Activated CD8-positive, alpha-beta T cell treated with anti-CD3 and anti-CD28 coated beads for 36 hours (primary cell): ENCODE data around the gene PRDM16. TPM values are rescaled to one million over a fixed set of nuclear protein-coding genes. Genes with fewer than 3 reads are reported as not detected.

Experiments
- ATAC-seq: fragments of 200-7000 bp; cut with Tn5 transposase; one replicate; pipeline ENCODE4 v1.10.0; 2021; ENCODE audit warnings: mild to moderate bottlenecking, moderate library complexity
- CTCF ChIA-PET: fragments of 350-600 bp; sonication (Branson Sonifier 250); formaldehyde crosslinking; loops from one replicate; lab custom pipeline; 2021; ENCODE audit warnings: antibody characterized with exemption; lab: Charles Lee
- POLR2A ChIA-PET: fragments of 350-600 bp; sonication (Branson Sonifier 250); formaldehyde crosslinking; loops from one replicate; lab custom pipeline; 2021; ENCODE audit warnings: antibody characterized with exemption; lab: Charles Lee
- DNase-seq: peaks from one replicate; pipeline ENCODE4 v3.0.0-alpha.2; 2020
- H3K27ac Mint-ChIP-seq: one replicate; pipeline ENCODE4 v1.8.0; 2021; ENCODE audit warnings: mild to moderate bottlenecking, mixed read lengths
- H3K27me3 Mint-ChIP-seq: one replicate; pipeline ENCODE4 v1.8.0; 2021; ENCODE audit warnings: mixed read lengths
- H3K36me3 Mint-ChIP-seq: one replicate; pipeline ENCODE4 v1.8.0; 2021; ENCODE audit warnings: low read depth, mixed read lengths
- H3K4me1 Mint-ChIP-seq: one replicate; pipeline ENCODE4 v1.8.0; 2021; ENCODE audit warnings: low read depth, mixed read lengths
- H3K4me3 Mint-ChIP-seq: one replicate; pipeline ENCODE4 v1.8.0; 2021; ENCODE audit warnings: mild to moderate bottlenecking, moderate library complexity, mixed read lengths
- H3K9me3 Mint-ChIP-seq: one replicate; pipeline ENCODE4 v1.8.0; 2021; ENCODE audit warnings: mixed read lengths
- intact Hi-C: fragments of 100-400 bp; cut with micrococcal nuclease; formaldehyde crosslinking; loops from one replicate; pipeline ENCODE4 v1.10.0; 2022
- total RNA-seq, 2 experiments: library from RNA; stranded (reverse); gene quantifications; one replicate each; pipeline ENCODE4 v1.2.3, GENCODE V29; 2021
- TF ChIP-seq, protein P1 (sequence below): fragments of 200-600 bp; IDR thresholded peaks from one replicate; pipeline ENCODE4 v1.8.0; 2022; ENCODE audit warnings: antibody characterized with exemption, mild to moderate bottlenecking

Gene PRDM16
- total RNA-seq, 2 experiments from 2014 or later: 0.29 to 0.49 TPM

DNA sequence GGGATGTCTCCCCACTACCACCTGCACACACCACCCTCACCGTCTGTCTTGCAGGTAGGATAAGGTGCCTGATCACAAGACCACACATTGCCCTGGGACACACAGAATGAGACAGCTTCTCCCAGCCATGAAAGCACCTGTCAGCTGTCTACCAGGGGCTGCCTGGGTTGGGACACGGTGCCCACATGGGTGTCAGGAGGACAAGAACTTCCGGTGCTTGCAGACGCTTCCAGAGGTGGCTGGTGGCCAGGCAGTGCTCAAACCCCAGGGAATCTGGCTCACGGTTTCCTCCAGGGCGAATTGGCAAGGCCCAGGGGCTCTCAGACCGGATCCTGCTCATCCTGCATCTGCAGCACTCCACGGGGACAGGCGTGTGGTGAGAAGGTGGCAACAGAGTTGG lies 202.9 kb downstream of the PRDM16 start:
- H3K9me3 Mint-ChIP-seq: no peaks in the 10 kb centered on the region
- no peaks in the 10 kb centered on the region for H3K27me3 Mint-ChIP-seq
- DNase-seq (no peak), ATAC-seq (no peak)
- no peaks in the 10 kb centered on the region for H3K4me1 Mint-ChIP-seq
- no peaks in the 10 kb centered on the region for H3K36me3 Mint-ChIP-seq
- no peak overlapping the region for H3K27ac Mint-ChIP-seq
- CTCF ChIA-PET: no interaction called here
- TF ChIP-seq, protein P1, sequence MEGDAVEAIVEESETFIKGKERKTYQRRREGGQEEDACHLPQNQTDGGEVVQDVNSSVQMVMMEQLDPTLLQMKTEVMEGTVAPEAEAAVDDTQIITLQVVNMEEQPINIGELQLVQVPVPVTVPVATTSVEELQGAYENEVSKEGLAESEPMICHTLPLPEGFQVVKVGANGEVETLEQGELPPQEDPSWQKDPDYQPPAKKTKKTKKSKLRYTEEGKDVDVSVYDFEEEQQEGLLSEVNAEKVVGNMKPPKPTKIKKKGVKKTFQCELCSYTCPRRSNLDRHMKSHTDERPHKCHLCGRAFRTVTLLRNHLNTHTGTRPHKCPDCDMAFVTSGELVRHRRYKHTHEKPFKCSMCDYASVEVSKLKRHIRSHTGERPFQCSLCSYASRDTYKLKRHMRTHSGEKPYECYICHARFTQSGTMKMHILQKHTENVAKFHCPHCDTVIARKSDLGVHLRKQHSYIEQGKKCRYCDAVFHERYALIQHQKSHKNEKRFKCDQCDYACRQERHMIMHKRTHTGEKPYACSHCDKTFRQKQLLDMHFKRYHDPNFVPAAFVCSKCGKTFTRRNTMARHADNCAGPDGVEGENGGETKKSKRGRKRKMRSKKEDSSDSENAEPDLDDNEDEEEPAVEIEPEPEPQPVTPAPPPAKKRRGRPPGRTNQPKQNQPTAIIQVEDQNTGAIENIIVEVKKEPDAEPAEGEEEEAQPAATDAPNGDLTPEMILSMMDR: no peak
- no peak overlapping the region for H3K4me3 Mint-ChIP-seq
- intact Hi-C loops: no loop called here
- POLR2A ChIA-PET: no interaction called here

DNA sequence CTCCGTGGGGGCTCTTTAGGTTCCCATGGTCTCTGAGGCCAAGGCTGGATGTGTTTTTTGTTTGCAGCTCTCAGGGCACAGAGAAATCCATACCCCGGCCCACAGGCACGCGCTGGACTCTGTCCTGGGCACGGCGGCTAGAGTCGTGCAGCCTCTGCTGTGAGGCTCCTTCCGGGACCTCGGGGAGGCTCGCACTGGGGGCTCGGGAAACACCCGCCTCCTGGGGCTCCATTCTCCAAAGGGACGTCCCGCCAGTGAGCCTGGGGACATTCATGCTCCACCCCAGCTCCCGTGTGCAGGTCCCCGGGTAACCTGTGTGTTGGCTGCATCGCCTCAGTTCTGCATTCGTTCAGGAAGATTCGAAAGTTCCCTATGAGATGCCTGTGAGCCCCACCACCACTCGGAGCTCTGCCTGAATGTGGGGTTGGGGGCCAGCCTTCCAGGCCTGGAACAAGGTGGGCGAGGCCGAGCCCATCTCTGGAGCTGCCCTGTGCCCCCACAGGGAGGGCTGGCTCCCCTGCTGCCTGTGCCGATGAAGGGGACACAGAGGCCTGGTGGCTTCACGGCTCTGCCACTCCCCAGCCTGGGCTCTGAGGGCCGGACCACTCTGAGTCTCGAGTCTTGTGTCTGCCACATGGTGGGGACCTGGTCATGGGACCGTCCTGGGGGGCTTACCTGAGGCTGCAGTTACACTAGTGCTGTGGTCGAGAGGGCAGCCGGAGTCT lies 203.5 kb downstream of the PRDM16 start:
- DNase-seq (no peak), ATAC-seq (no peak)
- H3K4me1 Mint-ChIP-seq: no peaks in the 10 kb centered on the region
- ChIA-PET CTCF (no interaction called here), POLR2A (no interaction called here)
- H3K4me3 Mint-ChIP-seq: no peak overlapping the region
- TF ChIP-seq, protein P1: no peak
- H3K27me3 Mint-ChIP-seq: no peaks in the 10 kb centered on the region
- no peak overlapping the region for H3K27ac Mint-ChIP-seq
- no peaks in the 10 kb centered on the region for H3K36me3 Mint-ChIP-seq
- H3K9me3 Mint-ChIP-seq: no peaks in the 10 kb centered on the region
- intact Hi-C loops: no loop called here

DNA sequence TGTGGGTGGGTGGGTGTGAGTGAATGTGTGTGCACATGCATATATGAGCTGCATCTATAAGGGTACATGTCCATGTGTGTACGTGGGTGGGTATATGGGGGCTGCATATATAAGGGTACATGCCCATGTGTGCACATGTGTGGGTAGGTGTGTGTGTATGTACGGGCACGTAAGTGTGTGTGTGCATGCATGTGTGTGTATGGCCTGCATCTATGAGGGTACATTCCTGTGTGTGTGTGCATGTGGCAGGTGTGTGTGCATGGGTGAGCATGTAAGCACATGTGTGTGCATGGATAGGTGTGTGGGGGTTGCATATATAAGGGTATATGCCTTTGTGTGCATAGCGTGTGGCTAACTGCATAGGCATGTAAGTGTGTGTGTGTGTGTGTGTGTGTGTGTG lies 204.4 kb downstream of the PRDM16 start:
- DNase-seq (no peak), ATAC-seq (no peak)
- ChIA-PET POLR2A (no interaction called here), CTCF (no interaction called here)
- Mint-ChIP-seq H3K9me3 (no peaks in the 10 kb centered on the region), H3K4me1 (no peaks in the 10 kb centered on the region), H3K4me3 (no peak overlapping the region), H3K27ac (no peak overlapping the region), H3K27me3 (no peaks in the 10 kb centered on the region), H3K36me3 (no peaks in the 10 kb centered on the region)
- TF ChIP-seq, protein P1: no peak
- intact Hi-C loops: no loop called here

DNA sequence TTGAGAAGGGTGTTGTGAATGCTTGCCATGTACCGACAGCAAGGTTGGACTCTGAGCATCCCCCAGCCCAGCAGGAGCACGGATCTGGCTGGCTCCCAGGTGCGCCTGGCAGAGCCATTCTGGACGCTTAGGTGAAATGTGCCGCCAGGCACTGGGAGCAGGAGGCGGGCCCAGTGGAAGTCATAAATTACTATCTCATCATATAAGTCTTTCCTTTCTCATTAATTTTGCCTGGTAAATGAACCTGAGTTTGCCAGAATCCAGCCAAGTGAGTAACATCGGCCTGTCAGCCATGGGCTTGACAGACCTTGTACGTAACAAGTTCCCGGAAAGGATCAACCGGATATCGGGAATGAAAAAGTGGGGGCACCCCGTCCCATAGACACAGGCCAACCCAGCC lies 206.0 kb downstream of the PRDM16 start:
- ATAC-seq (no peak), DNase-seq (no peak)
- H3K36me3 Mint-ChIP-seq: no peaks in the 10 kb centered on the region
- intact Hi-C loops: no loop called here
- no peak overlapping the region for H3K27ac Mint-ChIP-seq
- no peaks in the 10 kb centered on the region for H3K27me3 Mint-ChIP-seq
- ChIA-PET POLR2A (no interaction called here), CTCF (no interaction called here)
- H3K4me3 Mint-ChIP-seq: no peak overlapping the region
- no peaks in the 10 kb centered on the region for H3K9me3 Mint-ChIP-seq
- H3K4me1 Mint-ChIP-seq: no peaks in the 10 kb centered on the region
- TF ChIP-seq, protein P1: no peak

DNA sequence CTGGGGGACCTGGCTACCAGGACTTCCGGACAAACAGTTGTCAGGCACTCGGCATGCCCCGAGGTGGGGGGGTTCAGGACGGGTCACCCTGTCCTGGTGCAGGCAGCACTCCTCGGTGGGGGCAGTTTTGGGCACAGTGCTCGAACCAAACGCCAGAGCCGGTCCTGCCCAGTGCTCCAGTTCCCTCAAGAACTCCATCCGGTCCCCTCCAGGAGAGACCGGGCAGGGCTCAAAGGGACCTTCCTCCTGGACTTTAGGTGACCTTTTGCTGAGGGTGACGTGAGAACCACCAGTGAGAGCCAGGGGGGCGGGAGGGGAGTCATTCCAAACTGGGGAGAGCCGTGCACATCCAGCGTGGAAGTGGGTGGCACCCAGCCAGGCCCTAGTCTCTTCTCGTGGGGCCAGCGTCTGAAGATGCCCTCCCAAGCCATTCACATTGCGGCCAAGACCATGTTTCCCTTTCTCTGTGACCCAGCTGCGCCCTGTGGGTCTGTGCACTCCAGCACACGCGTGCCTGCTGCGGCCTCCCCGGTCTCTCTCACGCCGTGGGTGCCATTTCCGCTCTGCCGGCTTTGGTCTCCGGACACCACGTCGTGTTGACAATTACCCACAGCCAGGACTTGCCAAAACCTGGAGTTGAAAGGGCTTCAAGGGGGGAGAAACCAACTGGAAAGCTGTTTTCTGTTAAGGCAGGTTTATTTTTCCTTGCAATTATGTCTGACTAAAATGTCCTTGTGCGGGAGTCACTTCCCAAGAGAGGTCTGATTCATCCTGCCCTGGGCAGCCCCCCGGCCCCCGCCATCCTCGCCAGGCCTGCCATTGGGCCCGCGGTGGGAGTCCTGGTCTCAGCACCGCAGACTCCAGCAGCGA lies 206.7 kb downstream of the PRDM16 start:
- Mint-ChIP-seq H3K27me3 (no peaks in the 10 kb centered on the region), H3K4me3 (no peak overlapping the region), H3K9me3 (no peaks in the 10 kb centered on the region), H3K27ac (no peak overlapping the region), H3K36me3 (no peaks in the 10 kb centered on the region), H3K4me1 (no peaks in the 10 kb centered on the region)
- TF ChIP-seq, protein P1: no peak
- DNase-seq: no peak
- ATAC-seq: no peak
- ChIA-PET POLR2A (no interaction called here), CTCF (no interaction called here)
- intact Hi-C loops: no loop called here
